PC-9 (cell line): ENCODE measurements around the gene KIAA1671.

ENCODE experiments used
- EZH2 ChIP-seq: fragments of 200-600 bp; sonication (generic); IDR thresholded peaks from 2 replicates; pipeline ENCODE4 v1.8.0; 2017; ENCODE audit warnings: antibody characterized with exemption, low read depth
- TF ChIP-seq, protein P1 (sequence below): fragments of 200-600 bp; sonication (generic); conservative IDR thresholded peaks from 2 replicates; pipeline ENCODE4 v1.6.1; 2017; ENCODE audit warnings: mixed run types, antibody characterized with exemption, mild to moderate bottlenecking, moderate library complexity

DNA sequence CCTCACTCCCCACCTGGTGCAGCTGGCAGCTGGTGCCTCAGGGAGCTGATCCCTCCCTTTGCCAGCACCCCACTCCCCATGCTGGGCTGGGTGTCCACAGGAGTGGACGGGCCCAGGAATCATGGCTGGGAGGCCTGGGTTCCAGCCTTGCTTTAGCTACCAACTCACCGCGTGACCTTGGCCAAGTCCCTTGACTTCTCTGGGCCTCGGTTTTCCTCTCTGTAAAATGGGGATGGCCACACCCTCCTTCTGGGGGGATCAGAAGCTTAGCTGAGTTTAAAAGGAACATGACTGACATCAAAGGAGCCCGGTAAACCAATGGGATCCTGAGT is 116.9 kb downstream of the KIAA1671 start:
- TF ChIP-seq, protein P1, sequence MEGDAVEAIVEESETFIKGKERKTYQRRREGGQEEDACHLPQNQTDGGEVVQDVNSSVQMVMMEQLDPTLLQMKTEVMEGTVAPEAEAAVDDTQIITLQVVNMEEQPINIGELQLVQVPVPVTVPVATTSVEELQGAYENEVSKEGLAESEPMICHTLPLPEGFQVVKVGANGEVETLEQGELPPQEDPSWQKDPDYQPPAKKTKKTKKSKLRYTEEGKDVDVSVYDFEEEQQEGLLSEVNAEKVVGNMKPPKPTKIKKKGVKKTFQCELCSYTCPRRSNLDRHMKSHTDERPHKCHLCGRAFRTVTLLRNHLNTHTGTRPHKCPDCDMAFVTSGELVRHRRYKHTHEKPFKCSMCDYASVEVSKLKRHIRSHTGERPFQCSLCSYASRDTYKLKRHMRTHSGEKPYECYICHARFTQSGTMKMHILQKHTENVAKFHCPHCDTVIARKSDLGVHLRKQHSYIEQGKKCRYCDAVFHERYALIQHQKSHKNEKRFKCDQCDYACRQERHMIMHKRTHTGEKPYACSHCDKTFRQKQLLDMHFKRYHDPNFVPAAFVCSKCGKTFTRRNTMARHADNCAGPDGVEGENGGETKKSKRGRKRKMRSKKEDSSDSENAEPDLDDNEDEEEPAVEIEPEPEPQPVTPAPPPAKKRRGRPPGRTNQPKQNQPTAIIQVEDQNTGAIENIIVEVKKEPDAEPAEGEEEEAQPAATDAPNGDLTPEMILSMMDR = no peak
- TF ChIP-seq EZH2 = no peak
